GM13977 (cell line): ENCODE measurements around the gene TRIM47.

Experiments used
- DNase-seq: peaks from one replicate; pipeline ENCODE4 v3.0.0; 2012; ENCODE audit warnings: low spot score
- in situ Hi-C: fragments of 300-500 bp; cut with MboI; formaldehyde crosslinking; loops from one replicate; pipeline ENCODE4 v1.12.0; 2022; ENCODE audit warnings: low sequenced_read_pairs, low pct_unique_long_range_greater_than_20kb, mixed read lengths, inconsistent platforms; ENCODE audit not compliant: unreplicated experiment
- TF ChIP-seq, protein P1 (sequence below): IDR thresholded peaks from 2 replicates; pipeline ENCODE4 v1.5.1; 2012; ENCODE audit warnings: mild to moderate bottlenecking, control low read depth; ENCODE audit not compliant: insufficient read depth; ENCODE audit errors: extremely low read depth, missing control alignments

Gene TRIM47

DNA sequence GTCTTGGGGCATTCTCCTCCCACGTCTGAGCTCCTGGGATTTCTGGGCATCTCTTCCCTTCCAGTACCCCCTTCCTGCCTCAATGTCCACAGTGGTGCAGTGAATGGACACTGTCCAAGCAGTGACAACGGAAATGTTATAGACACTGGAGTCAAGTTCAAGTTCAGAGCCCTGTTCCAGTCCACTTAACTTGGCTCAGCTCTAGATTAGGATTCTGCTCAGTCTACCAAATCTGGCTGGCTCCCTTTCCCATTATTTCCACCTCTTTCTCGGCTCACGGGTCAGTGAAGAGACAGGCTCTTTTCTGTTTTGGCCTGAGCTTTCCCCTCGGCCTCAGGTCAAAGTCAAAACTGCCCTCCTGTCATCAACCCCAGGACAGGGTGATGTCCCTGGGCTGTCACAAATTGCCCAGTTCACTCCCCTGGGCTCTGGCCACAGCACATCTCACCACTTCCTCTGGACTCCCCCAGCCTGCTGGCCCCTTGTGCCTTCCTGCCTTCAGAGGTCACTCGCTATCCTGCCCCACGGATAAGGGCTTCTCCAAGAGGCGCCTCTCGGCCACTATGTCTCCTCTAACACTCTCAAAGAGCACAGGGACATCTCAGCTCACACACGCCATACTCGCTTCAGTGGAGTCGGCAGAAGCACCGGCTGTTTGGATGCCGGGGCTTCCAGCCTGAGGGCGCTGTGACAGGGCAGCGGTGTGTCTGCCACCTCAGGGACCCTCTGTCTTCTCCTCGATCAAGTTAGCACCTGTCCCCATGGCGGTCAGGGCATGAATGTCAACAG lies 44.0 kb upstream of the TRIM47 start:
- no peak for DNase-seq
- in situ Hi-C loops: loop anchor here (25.0 kb wide), 1 partner anchor 390 kb away; the partner anchor contains the start of gene QRICH2
- TF ChIP-seq, protein P1, sequence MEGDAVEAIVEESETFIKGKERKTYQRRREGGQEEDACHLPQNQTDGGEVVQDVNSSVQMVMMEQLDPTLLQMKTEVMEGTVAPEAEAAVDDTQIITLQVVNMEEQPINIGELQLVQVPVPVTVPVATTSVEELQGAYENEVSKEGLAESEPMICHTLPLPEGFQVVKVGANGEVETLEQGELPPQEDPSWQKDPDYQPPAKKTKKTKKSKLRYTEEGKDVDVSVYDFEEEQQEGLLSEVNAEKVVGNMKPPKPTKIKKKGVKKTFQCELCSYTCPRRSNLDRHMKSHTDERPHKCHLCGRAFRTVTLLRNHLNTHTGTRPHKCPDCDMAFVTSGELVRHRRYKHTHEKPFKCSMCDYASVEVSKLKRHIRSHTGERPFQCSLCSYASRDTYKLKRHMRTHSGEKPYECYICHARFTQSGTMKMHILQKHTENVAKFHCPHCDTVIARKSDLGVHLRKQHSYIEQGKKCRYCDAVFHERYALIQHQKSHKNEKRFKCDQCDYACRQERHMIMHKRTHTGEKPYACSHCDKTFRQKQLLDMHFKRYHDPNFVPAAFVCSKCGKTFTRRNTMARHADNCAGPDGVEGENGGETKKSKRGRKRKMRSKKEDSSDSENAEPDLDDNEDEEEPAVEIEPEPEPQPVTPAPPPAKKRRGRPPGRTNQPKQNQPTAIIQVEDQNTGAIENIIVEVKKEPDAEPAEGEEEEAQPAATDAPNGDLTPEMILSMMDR: no peak

DNA sequence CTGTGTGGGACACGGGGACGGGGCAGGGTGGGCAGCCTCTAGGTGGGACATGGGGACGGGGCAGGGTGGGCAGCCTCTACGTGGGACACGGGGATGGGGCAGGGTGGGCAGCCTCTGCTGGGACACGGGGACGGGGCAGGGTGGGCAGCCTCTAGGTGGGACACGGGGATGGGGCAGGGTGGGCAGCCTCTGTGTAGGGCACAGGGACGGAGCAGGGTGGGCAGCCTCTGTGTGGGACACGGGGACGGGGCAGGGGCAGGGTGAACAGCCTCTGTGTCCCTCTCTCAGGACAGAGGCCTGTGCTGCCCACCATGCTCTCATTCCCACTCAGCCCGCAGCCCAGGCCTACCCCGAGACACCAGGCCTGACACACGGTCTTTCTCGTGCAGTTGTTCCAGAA lies 43.2 kb upstream of the TRIM47 start:
- in situ Hi-C loops: loop anchor here (25.0 kb wide), 1 partner anchor 391 kb away; the partner anchor contains the start of gene QRICH2
- TF ChIP-seq, protein P1: no peak
- DNase-seq: no peak

DNA sequence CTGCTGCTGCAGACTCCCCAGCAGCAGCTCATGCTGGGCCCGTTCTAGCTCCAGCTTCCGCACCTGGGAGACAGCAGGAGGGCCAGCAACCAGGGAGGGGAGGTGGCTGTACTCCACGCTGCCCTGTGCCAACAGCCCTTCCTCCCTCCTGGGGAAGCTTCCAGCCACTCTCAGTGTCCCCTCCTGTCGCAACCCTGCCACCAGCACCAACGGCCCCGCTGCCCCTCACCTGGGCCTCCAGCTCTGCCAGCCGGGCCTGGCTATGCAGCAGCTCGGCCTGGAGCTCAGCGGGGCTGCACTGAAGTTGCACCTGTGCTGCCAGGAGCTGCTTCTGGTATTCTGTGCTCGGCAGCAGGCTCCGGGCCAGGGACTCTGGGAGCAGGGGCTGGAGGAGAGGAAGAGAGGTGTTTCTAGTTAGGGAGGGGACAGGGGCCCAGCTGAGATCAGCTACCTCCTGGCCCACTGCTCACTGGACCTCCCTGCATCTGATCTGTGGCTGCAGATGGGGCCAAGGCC lies 41.7 kb upstream of the TRIM47 start:
- DNase-seq: no peak
- in situ Hi-C loops: loop anchor here (25.0 kb wide), 1 partner anchor 392 kb away; the partner anchor contains the start of gene QRICH2
- TF ChIP-seq, protein P1: no peak

DNA sequence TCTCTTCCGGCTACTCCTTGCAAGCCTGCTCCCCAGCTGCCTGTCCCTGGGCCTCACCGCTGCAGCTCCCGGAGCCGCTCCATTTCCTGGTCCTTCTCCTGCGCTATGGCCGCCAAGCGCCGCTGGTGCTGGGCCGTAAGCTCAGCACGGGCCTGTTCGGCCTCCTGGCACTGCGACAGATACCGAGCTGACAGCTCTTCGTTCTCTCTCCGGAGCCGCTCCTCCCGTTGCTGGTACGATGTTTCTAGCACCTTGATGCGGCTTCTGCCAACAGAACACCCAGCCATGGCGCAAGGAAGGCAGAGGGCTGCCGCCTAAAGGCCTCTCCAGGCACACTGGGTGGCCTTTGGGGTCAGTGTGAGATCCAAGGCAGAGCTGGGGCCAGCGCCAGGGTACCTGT lies 41.2 kb upstream of the TRIM47 start:
- TF ChIP-seq, protein P1: no peak
- in situ Hi-C loops: loop anchor here (25.0 kb wide), 1 partner anchor 393 kb away; the partner anchor contains the start of gene QRICH2
- no peak for DNase-seq

DNA sequence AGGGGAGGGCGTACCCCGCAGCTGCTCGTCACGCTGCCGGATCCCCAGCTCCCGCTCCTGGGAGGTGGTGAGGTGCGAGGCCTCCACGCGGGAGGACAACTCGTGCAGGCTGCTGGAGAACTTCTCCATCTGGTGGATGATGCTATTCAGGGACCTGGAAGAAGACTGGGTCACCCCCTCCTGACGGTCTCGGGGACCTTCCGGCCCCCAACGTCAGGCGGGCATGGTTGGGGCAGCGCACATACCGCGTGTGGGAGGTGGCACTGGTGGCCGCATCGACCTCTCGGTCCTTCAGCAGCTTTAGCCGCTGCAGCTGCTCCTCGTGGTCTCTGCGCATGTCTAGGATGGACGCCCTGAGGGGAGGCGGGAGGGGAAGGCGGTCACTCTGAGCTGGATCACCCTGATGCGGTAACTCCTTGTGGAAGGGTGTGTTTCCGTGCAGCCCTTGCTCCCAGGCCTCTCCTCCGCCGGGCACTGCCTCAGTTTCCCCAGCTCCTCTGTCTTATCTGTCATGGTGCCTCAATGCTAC lies 39.6 kb upstream of the TRIM47 start:
- in situ Hi-C loops: loop anchor here (25.0 kb wide), 1 partner anchor 394 kb away; the partner anchor contains the start of gene QRICH2
- no peak for DNase-seq
- TF ChIP-seq, protein P1: no peak

DNA sequence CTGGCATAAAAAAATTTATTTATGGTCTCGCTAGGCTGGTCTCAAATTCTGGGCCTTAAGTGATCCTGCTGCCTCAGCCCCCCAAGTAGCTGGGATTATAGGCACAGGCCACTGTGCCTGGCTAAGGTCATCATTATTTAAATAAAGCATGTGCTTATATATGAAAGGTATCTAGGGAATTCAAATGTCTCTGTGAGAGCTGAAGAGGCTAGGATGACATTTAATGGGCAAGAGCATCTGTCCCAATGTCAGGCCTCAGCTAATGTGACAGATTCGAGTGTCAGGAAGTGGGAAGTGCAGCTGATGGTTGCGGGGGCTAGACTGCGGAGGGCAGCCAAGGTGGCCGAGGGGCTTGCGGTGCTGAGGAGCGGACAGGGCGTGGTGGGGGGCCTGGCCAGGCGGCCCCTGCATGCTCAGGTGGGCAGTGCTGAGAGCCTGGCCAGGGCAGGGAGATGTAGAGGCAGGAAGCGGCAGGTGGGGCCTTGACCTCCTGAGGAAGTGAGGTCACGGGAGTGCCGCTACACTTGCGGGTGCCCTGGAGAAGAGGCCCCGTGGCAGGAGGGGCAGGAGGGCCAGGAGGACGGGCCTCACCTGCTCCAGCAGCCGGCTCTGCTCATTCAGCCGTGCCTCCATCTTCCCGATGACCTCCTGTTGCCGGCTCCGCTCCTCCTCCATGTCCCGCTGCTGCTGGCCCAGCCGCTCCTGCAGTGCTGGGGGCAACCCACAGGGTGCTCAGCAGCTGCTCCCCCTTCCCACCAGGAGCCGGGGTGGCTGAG lies 38.9 kb upstream of the TRIM47 start:
- no peak for DNase-seq
- in situ Hi-C loops: loop anchor here (25.0 kb wide), 1 partner anchor 395 kb away; the partner anchor contains the start of gene QRICH2
- TF ChIP-seq, protein P1: no peak
